H9 (cell line): Measurements from ENCODE around the gene CBLN3. TPM values are rescaled to one million over a fixed set of nuclear protein-coding genes. Genes with fewer than 3 reads are reported as not detected.

Experiments
- DNase-seq: peaks from one replicate; pipeline ENCODE4 v3.0.0-alpha.2; 2017
- H2AFZ ChIP-seq: one replicate; pipeline ENCODE4 v1.6.1; 2013; ENCODE audit warnings: mild to moderate bottlenecking, low read length, control low read depth, moderate library complexity
- H2AK5ac ChIP-seq: 2 replicates; pipeline ENCODE4 v1.6.1; 2013; ENCODE audit warnings: low read length, control low read depth, mixed read lengths; ENCODE audit not compliant: insufficient read length
- H2BK120ac ChIP-seq: one replicate; pipeline ENCODE4 v1.6.1; 2013; ENCODE audit warnings: low read depth, mild to moderate bottlenecking, low read length, control low read depth, inconsistent platforms; ENCODE audit not compliant: poor library complexity, severe bottlenecking
- H2BK12ac ChIP-seq: 2 replicates; pipeline ENCODE4 v1.6.1; 2013; ENCODE audit warnings: low read length, control low read depth, mixed read lengths, low read depth; ENCODE audit not compliant: insufficient read length
- H2BK15ac ChIP-seq: 2 replicates; pipeline ENCODE4 v1.6.1; 2013; ENCODE audit warnings: low read depth, low read length, control low read depth
- H2BK20ac ChIP-seq: one replicate; pipeline ENCODE4 v1.6.1; 2013; ENCODE audit warnings: low read depth, mild to moderate bottlenecking, low read length, control low read depth, inconsistent platforms; ENCODE audit not compliant: poor library complexity, severe bottlenecking
- H2BK5ac ChIP-seq: 2 replicates; pipeline ENCODE4 v1.6.1; 2013; ENCODE audit warnings: low read length, control low read depth, mixed read lengths; ENCODE audit not compliant: insufficient read length
- H3K14ac ChIP-seq: 2 replicates; pipeline ENCODE4 v1.6.1; 2013; ENCODE audit warnings: low read length, control low read depth; ENCODE audit not compliant: insufficient read depth
- H3K18ac ChIP-seq: 2 replicates; pipeline ENCODE4 v1.6.1; 2013; ENCODE audit warnings: low read depth, mild to moderate bottlenecking, mixed read lengths, low read length, control low read depth; ENCODE audit not compliant: insufficient read length
- H3K23ac ChIP-seq: 2 replicates; pipeline ENCODE4 v1.6.1; 2013; ENCODE audit warnings: low read length, control low read depth, mixed read lengths, low read depth; ENCODE audit not compliant: insufficient read length
- H3K23me2 ChIP-seq: 2 replicates; pipeline ENCODE4 v1.6.1; 2013; ENCODE audit warnings: low read depth, mild to moderate bottlenecking, mixed read lengths, low read length, control low read depth; ENCODE audit not compliant: insufficient read length, poor library complexity, severe bottlenecking
- H3K27ac ChIP-seq: 2 replicates; pipeline ENCODE4 v1.5.1; 2013; ENCODE audit warnings: low read length, control low read depth, mixed read lengths, low read depth; ENCODE audit not compliant: insufficient read length
- H3K27me3 ChIP-seq: 2 replicates; pipeline ENCODE4 v1.6.1; 2013; ENCODE audit warnings: low read length, control low read depth, inconsistent platforms; ENCODE audit not compliant: insufficient read depth
- H3K4ac ChIP-seq: 2 replicates; pipeline ENCODE4 v1.6.1; 2013; ENCODE audit warnings: low read depth, mild to moderate bottlenecking, control low read depth, inconsistent platforms, low read length, moderate library complexity
- H3K4me1 ChIP-seq: 2 replicates; pipeline ENCODE4 v1.6.1; 2013; ENCODE audit warnings: low read length, control low read depth, inconsistent platforms; ENCODE audit not compliant: insufficient read depth
- H3K4me2 ChIP-seq: 2 replicates; pipeline ENCODE4 v1.6.1; 2013; ENCODE audit warnings: low read length, control low read depth, mixed read lengths; ENCODE audit not compliant: insufficient read length, insufficient read depth
- H3K56ac ChIP-seq: 2 replicates; pipeline ENCODE4 v1.6.1; 2013; ENCODE audit warnings: low read depth, mild to moderate bottlenecking, mixed read lengths, low read length, control low read depth; ENCODE audit not compliant: insufficient read length
- H3K79me1 ChIP-seq: 2 replicates; pipeline ENCODE4 v1.6.1; 2013; ENCODE audit warnings: low read depth, mild to moderate bottlenecking, moderate library complexity, low read length, control low read depth, inconsistent platforms; ENCODE audit not compliant: insufficient read depth, poor library complexity, severe bottlenecking
- H3K79me2 ChIP-seq: 2 replicates; pipeline ENCODE4 v1.6.1; 2013; ENCODE audit warnings: low read length, control low read depth, inconsistent platforms; ENCODE audit not compliant: insufficient read depth
- H3K9ac ChIP-seq: 2 replicates; pipeline ENCODE4 v1.6.1; 2013; ENCODE audit warnings: low read length, control low read depth, mixed read lengths; ENCODE audit not compliant: insufficient read length; ENCODE audit errors: extremely low read depth
- H3K9me3 ChIP-seq: one replicate; pipeline ENCODE4 v1.6.1; 2013; ENCODE audit warnings: low read depth, low read length, inconsistent platforms; ENCODE audit not compliant: control insufficient read depth
- H3T11ph ChIP-seq: one replicate; pipeline ENCODE4 v1.6.1; 2013; ENCODE audit warnings: mild to moderate bottlenecking, low read length, control low read depth, inconsistent platforms
- H4K20me1 ChIP-seq: one replicate; pipeline ENCODE4 v1.6.1; 2013; ENCODE audit not compliant: control insufficient read depth, insufficient read length, insufficient read depth
- H4K5ac ChIP-seq: 2 replicates; pipeline ENCODE4 v1.6.1; 2013; ENCODE audit warnings: low read depth, mild to moderate bottlenecking, mixed read lengths, low read length, control low read depth; ENCODE audit not compliant: insufficient read length
- H4K8ac ChIP-seq: replicated peaks from 2 replicates; pipeline ENCODE4 v1.6.1; 2013; ENCODE audit warnings: low read length, control low read depth, mixed read lengths, low read depth; ENCODE audit not compliant: insufficient read length
- H4K91ac ChIP-seq: 2 replicates; pipeline ENCODE4 v1.6.1; 2013; ENCODE audit warnings: low read depth, mild to moderate bottlenecking, moderate library complexity, mixed read lengths, low read length, control low read depth; ENCODE audit not compliant: insufficient read length
- H3K27ac Mint-ChIP-seq, 3 experiments: 2 replicates in 2 of 3; 3 replicates in 1 of 3; pipeline ENCODE4 v1.8.0; 2020 to 2021; ENCODE audit warnings: mixed read lengths in 3 of 3, mild to moderate bottlenecking in 1 of 3, moderate library complexity in 1 of 3
- H3K27me3 Mint-ChIP-seq: 2 replicates; pipeline ENCODE4 v1.8.0; 2021; ENCODE audit warnings: low read depth, mild to moderate bottlenecking, moderate library complexity, mixed read lengths
- H3K36me3 Mint-ChIP-seq, 3 experiments: 2 replicates in 2 of 3; 3 replicates in 1 of 3; pipeline ENCODE4 v1.8.0; 2020 to 2021; ENCODE audit warnings: low read depth in 3 of 3, mixed read lengths in 3 of 3; ENCODE audit not compliant: insufficient read depth in 1 of 3
- H3K4me1 Mint-ChIP-seq, 2 experiments: 2 replicates each; pipeline ENCODE4 v1.8.0; 2020; ENCODE audit warnings: mixed read lengths in 2 of 2
- H3K4me3 Mint-ChIP-seq, 2 experiments: 2 replicates in 1 of 2; 3 replicates in 1 of 2; pipeline ENCODE4 v1.8.0; 2020 to 2021; ENCODE audit warnings: mild to moderate bottlenecking in 2 of 2, mixed read lengths in 2 of 2, moderate library complexity in 1 of 2
- H3K9me3 Mint-ChIP-seq, 2 experiments: 2 replicates in 1 of 2; 3 replicates in 1 of 2; pipeline ENCODE4 v1.8.0; 2020; ENCODE audit warnings: mild to moderate bottlenecking in 2 of 2, mixed read lengths in 2 of 2, moderate library complexity in 1 of 2
- WGBS: extraction: QIAGEN DNeasy Blood & Tissue Kit; methylation state at CpG from one replicate; pipeline ENCODE4 v1.1.7; 2013; ENCODE audit warnings: missing lambda C conversion rate, low lambda C conversion rate, mixed read lengths; ENCODE audit not compliant: insufficient read length; ENCODE audit errors: extremely low coverage; 5-methylcytosine and 5-hydroxymethylcytosine counted together
- total RNA-seq: library from RNA; stranded (reverse); gene quantifications from 2 replicates; pipeline ENCODE4 v1.2.1, GENCODE V29; 2021
- TF ChIP-seq, protein P1 (sequence below): fragments of 200-600 bp; sonication (generic); conservative IDR thresholded peaks from 3 replicates; pipeline ENCODE4 v1.8.0; 2021; ENCODE audit warnings: antibody characterized with exemption, mild to moderate bottlenecking

CBLN3 gene
- total RNA-seq, 1 experiment from 2014 or later: 0.39 TPM

DNA sequence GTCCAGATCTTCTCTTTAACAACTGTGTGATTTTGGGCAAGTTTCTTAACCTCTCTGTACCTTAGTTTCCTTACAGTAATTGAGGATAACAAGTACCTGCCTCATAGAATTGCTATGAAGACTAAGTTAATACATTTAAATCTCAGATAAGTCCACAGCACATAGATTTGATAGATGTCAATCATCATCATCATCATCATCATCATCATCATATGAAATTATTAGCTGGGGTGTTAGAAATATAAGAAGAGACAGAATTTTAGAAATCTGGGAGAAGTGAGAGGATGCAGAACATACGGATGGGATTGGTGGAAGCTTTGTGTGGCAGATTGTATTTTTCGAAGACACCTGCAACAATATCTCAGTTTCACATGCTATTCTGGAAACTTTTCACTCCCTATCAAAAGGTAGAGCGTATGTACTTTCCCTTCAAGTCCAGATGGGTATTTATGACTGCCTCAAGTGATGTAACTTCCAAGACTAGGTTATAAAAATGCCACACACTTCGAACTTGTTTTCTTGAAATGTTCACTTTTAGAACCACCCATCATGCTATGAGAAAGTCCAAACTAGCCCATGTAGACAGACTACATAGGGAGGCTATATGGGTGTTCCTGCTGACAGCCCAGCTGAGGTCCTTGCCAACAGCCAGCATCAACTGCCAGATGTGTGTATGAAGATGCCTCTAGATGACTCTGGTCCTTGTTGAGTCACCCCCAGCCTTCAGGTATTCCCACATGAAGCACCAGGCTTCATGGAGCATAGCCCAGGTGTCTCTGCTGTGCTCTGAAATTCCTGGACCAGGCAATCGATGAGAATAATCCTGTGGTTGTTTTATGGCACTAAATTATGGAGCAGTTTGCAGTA is 33.8 kb upstream of the CBLN3 start:
- H3K4me3 Mint-ChIP-seq: no peak overlapping the region

More for the DNA sequence above, 33.8 kb upstream of the CBLN3 start:
- no peak overlapping the region for H2AK5ac ChIP-seq
- H2AFZ ChIP-seq: no peak overlapping the region
- no peaks in the 10 kb centered on the region for H4K20me1 ChIP-seq
- H3K79me1 ChIP-seq: no peaks in the 10 kb centered on the region
- Mint-ChIP-seq H3K4me1 (no peaks in the 10 kb centered on the region), H3K27me3 (peaks cover 3% of the 10 kb centered on the region), H3K9me3 (no peaks in the 10 kb centered on the region), H3K27ac (no peak overlapping the region), H3K36me3 (no peaks in the 10 kb centered on the region; a peak in 1 of 7 replicates)
- no peak overlapping the region for H3K4ac ChIP-seq
- WGBS: no CpG with 5 or more reads among the region's 5 CpGs
- H3K14ac ChIP-seq: no peak overlapping the region
- no peak overlapping the region for H2BK20ac ChIP-seq
- no peaks in the 10 kb centered on the region for H3K79me2 ChIP-seq
- no peak overlapping the region for H3K27ac ChIP-seq
- no peak overlapping the region for H3K23ac ChIP-seq
- H3K9me3 ChIP-seq: no peaks in the 10 kb centered on the region
- H4K8ac ChIP-seq: no peak overlapping the region
- H3K4me1 ChIP-seq: no peaks in the 10 kb centered on the region
- H3K18ac ChIP-seq: no peak overlapping the region
- no peak overlapping the region for H4K91ac ChIP-seq
- no peak overlapping the region for H2BK15ac ChIP-seq
- TF ChIP-seq, protein P1, sequence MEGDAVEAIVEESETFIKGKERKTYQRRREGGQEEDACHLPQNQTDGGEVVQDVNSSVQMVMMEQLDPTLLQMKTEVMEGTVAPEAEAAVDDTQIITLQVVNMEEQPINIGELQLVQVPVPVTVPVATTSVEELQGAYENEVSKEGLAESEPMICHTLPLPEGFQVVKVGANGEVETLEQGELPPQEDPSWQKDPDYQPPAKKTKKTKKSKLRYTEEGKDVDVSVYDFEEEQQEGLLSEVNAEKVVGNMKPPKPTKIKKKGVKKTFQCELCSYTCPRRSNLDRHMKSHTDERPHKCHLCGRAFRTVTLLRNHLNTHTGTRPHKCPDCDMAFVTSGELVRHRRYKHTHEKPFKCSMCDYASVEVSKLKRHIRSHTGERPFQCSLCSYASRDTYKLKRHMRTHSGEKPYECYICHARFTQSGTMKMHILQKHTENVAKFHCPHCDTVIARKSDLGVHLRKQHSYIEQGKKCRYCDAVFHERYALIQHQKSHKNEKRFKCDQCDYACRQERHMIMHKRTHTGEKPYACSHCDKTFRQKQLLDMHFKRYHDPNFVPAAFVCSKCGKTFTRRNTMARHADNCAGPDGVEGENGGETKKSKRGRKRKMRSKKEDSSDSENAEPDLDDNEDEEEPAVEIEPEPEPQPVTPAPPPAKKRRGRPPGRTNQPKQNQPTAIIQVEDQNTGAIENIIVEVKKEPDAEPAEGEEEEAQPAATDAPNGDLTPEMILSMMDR: no peak
- H3K27me3 ChIP-seq: no peaks in the 10 kb centered on the region
- no peak for DNase-seq
- no peak overlapping the region for H2BK120ac ChIP-seq
- H2BK12ac ChIP-seq: no peak overlapping the region
- no peaks in the 10 kb centered on the region for H3K23me2 ChIP-seq
- H2BK5ac ChIP-seq: no peak overlapping the region
- no peak overlapping the region for H3K56ac ChIP-seq
- no peak overlapping the region for H3K9ac ChIP-seq
- no peak overlapping the region for H3K4me2 ChIP-seq
- no peak overlapping the region for H4K5ac ChIP-seq
- no peak overlapping the region for H3T11ph ChIP-seq
